ENCODE measurements around the gene BEND2.

DNA sequence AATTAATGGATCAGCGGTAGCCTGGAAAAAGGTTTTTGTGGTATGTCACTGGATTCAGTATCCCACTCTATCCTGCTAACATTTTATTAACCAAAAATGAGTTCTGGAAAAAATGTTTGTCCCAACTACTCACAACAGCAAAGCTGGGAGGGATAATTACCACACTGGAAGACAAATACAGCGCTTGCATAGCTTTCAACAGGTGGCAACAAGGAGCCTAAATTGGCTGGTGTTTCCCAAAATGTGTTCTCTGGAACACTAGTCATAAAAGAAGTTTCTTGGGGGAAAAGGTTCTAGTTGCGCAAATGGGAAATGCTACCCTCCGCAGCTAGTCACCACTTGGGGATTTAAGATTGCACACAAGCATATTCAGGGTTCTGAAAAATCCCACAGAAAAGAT is 54.6 kb downstream of the BEND2 start:
- TF ChIP-seq CTCF (IDR thresholded peaks at IDR 0.05) (no peak), POLR2A (IDR thresholded peaks at IDR 0.05) (no peak), POLR2AphosphoS5 (IDR thresholded peaks at IDR 0.05) (no peak), EP300 (IDR thresholded peaks at IDR 0.05) (no peak)

All from sigmoid colon (tissue), 4 donors.